GM12878 (cell line): Measurements from ENCODE around the gene SET. TPM values are rescaled to one million over a fixed set of nuclear protein-coding genes. Genes with fewer than 3 reads are reported as not detected.
A peak's percentile ranks its signal among the peaks of the same experiment; 100 is the strongest.

Source experiments
- CHD4 ChIP-seq: fragments of 200-600 bp; sonication (generic); IDR thresholded peaks from 2 replicates; pipeline ENCODE4 v1.6.1; 2016; ENCODE audit warnings: mild to moderate bottlenecking
- HCFC1 ChIP-seq: fragments of 150-350 bp; IDR thresholded peaks from 2 replicates; pipeline ENCODE4 v1.6.1; 2014; ENCODE audit warnings: low read length
- MLLT1 ChIP-seq: fragments of 450-650 bp; IDR thresholded peaks from 2 replicates; pipeline ENCODE4 v1.6.1; 2016; ENCODE audit warnings: mild to moderate bottlenecking
- MTA3 ChIP-seq: IDR thresholded peaks from 2 replicates; pipeline ENCODE4 v1.6.1; 2012; ENCODE audit warnings: low read length, inconsistent platforms, borderline replicate concordance
- POLR2AphosphoS5 ChIP-seq: IDR thresholded peaks from 2 replicates; pipeline ENCODE4 v1.6.1; 2011; ENCODE audit warnings: mild to moderate bottlenecking, low read length, inconsistent platforms
- RB1 ChIP-seq: fragments of 450-650 bp; formaldehyde crosslinking; IDR thresholded peaks from 2 replicates; pipeline ENCODE4 v1.6.1; 2017; ENCODE audit warnings: mild to moderate bottlenecking, borderline replicate concordance
- RBBP5 ChIP-seq: fragments of 200-600 bp; sonication (generic); conservative IDR thresholded peaks from 2 replicates; pipeline ENCODE4 v1.6.1; 2016
- RELA ChIP-seq: fragments of 450-650 bp; IDR thresholded peaks from 2 replicates; pipeline ENCODE4 v1.8.0; 2014; ENCODE audit warnings: borderline replicate concordance; ENCODE audit not compliant: partially characterized antibody
- TCF12 ChIP-seq: IDR thresholded peaks from 2 replicates; pipeline ENCODE4 v1.6.1; 2011; ENCODE audit warnings: low read depth, mild to moderate bottlenecking, low read length
- ZBED1 ChIP-seq: IDR thresholded peaks from 2 replicates; pipeline ENCODE4 v1.6.1; 2016; ENCODE audit warnings: borderline replicate concordance
- ZNF207 ChIP-seq: fragments of 450-650 bp; IDR thresholded peaks from 2 replicates; pipeline ENCODE4 v1.6.1; 2014; ENCODE audit warnings: antibody characterized with exemption, mild to moderate bottlenecking, borderline replicate concordance
- ZNF24 ChIP-seq: fragments of 450-650 bp; IDR thresholded peaks from 2 replicates; pipeline ENCODE4 v1.6.1; 2017; ENCODE audit warnings: antibody characterized with exemption, mild to moderate bottlenecking
- ZNF384 ChIP-seq: IDR thresholded peaks from 2 replicates; pipeline ENCODE4 v1.6.1; 2012; ENCODE audit warnings: low read depth, mild to moderate bottlenecking, low read length, improper control_type of control experiment, borderline replicate concordance
- polyA plus RNA-seq, 11 experiments: library from polyadenylated mRNA; depleted of rRNA in 4 of 11; unstranded in 6 of 11; stranded (reverse) in 5 of 11; fragments of >200 nt; fragmentation: Nextera tagmentation in 4 of 11; fragmentation: Illumina TruSeq in 1 of 11; extraction: Ambion mirVana in 4 of 11; extraction: Trizol in 1 of 11; gene quantifications; 1 replicate in 1 of 11; 2 replicates in 10 of 11; pipeline versions ENCODE4 v1.2.1 to v1.2.3, GENCODE V29; 2011 to 2016; ENCODE audit warnings: inconsistent platforms in 2 of 11, missing spikeins in 2 of 11, low read depth in 1 of 11
- total RNA-seq, 4 experiments: library from RNA; depleted of rRNA in 3 of 4; stranded (reverse); fragments of >200 nt in 3 of 4; fragmentation: Illumina TruSeq in 1 of 4; extraction: Trizol in 1 of 4; gene quantifications; 2 replicates each; pipeline versions ENCODE4 v1.2.1 to v1.2.3, GENCODE V29; 2013 to 2021
- TF ChIP-seq, protein P1 (sequence below): fragments of 450-650 bp; IDR thresholded peaks from 2 replicates; pipeline ENCODE4 v1.6.1; 2018; ENCODE audit warnings: mild to moderate bottlenecking, low read depth, moderate library complexity; ENCODE audit not compliant: partially characterized antibody
- TF ChIP-seq, protein P2 (sequence below): IDR thresholded peaks from 2 replicates; pipeline ENCODE4 v1.6.1; 2012; ENCODE audit warnings: low read depth, low read length, improper control_type of control experiment
- TF ChIP-seq, protein P3 (sequence below): fragments of 150-350 bp; IDR thresholded peaks from 2 replicates; pipeline ENCODE4 v1.6.1; 2016; ENCODE audit warnings: low read depth, low read length
- TF ChIP-seq, protein P4 (sequence below): fragments of 450-650 bp; formaldehyde crosslinking; IDR thresholded peaks from 2 replicates; pipeline ENCODE4 v1.5.0; 2022; ENCODE audit warnings: mild to moderate bottlenecking, missing genetic modification characterization

Gene SET
- total and polyA plus RNA-seq, 10 of the 15 experiments (the other 5 are each of a cell fraction or from before 2014, with no cell fraction given), result 284 to 706 (median 445) TPM

DNA sequence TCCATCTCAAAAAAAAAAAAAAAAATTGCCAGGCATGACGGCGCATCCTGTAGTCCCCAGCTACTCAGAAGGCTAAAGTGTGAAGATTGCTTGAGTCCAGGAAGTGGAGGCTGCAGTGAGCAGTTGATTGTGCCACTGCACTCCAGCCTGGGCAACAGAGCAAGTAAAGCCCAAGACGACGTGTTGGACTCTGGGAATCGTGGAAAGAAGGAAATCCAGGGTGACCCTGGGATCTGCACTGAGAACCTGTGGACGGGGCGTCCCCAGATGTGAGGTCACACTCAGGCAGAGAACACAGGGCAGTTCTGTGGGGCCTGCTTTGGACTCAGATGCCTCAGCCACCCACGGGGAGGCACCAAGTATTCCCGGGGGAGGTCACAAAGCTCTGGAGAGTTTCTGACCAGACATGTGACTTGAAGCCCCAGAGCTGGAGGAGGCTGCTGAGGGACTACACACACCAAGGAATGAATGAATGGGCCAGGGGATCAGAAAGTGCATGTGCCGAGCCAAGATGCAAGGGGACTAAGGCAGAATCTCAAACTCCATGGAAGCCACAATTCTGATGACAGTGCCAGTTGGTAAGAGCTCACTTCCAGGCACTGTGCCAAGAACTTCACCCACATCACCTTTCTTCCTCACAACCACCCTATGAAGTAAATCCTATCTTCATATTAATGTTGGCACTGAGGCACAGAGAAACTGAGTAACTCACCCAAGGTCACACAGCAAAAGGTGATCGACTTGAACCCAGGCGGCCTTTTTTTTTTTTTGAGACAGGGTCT, 45.3 kb upstream of the SET start (continued):
- TF ChIP-seq, protein P1, sequence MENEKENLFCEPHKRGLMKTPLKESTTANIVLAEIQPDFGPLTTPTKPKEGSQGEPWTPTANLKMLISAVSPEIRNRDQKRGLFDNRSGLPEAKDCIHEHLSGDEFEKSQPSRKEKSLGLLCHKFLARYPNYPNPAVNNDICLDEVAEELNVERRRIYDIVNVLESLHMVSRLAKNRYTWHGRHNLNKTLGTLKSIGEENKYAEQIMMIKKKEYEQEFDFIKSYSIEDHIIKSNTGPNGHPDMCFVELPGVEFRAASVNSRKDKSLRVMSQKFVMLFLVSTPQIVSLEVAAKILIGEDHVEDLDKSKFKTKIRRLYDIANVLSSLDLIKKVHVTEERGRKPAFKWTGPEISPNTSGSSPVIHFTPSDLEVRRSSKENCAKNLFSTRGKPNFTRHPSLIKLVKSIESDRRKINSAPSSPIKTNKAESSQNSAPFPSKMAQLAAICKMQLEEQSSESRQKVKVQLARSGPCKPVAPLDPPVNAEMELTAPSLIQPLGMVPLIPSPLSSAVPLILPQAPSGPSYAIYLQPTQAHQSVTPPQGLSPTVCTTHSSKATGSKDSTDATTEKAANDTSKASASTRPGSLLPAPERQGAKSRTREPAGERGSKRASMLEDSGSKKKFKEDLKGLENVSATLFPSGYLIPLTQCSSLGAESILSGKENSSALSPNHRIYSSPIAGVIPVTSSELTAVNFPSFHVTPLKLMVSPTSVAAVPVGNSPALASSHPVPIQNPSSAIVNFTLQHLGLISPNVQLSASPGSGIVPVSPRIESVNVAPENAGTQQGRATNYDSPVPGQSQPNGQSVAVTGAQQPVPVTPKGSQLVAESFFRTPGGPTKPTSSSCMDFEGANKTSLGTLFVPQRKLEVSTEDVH, result no peak
- TF ChIP-seq CHD4 (no peak), POLR2AphosphoS5 (peak; percentile 50; the same call in 1 of the 2 replicates), ZBED1 (0 out of 2 replicates have a peak, but pooled peaks have one; percentile 26), RBBP5 (no peak), MTA3 (no peak), RB1 (peak; percentile 94; the same call in 1 of the 2 replicates), ZNF24 (peak; percentile 96), TCF12 (peak; percentile 62; the same call in 1 of the 2 replicates), ZNF384 (peak; percentile 83), ZNF207 (0 out of 2 replicates have a peak, but pooled peaks have one; percentile 59), MLLT1 (peak; percentile 67), RELA (peak; percentile 24), HCFC1 (no peak; the same call in 1 of the 2 replicates)
- TF ChIP-seq, protein P2, sequence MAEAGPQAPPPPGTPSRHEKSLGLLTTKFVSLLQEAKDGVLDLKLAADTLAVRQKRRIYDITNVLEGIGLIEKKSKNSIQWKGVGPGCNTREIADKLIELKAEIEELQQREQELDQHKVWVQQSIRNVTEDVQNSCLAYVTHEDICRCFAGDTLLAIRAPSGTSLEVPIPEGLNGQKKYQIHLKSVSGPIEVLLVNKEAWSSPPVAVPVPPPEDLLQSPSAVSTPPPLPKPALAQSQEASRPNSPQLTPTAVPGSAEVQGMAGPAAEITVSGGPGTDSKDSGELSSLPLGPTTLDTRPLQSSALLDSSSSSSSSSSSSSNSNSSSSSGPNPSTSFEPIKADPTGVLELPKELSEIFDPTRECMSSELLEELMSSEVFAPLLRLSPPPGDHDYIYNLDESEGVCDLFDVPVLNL, result no peak
- TF ChIP-seq, protein P3, sequence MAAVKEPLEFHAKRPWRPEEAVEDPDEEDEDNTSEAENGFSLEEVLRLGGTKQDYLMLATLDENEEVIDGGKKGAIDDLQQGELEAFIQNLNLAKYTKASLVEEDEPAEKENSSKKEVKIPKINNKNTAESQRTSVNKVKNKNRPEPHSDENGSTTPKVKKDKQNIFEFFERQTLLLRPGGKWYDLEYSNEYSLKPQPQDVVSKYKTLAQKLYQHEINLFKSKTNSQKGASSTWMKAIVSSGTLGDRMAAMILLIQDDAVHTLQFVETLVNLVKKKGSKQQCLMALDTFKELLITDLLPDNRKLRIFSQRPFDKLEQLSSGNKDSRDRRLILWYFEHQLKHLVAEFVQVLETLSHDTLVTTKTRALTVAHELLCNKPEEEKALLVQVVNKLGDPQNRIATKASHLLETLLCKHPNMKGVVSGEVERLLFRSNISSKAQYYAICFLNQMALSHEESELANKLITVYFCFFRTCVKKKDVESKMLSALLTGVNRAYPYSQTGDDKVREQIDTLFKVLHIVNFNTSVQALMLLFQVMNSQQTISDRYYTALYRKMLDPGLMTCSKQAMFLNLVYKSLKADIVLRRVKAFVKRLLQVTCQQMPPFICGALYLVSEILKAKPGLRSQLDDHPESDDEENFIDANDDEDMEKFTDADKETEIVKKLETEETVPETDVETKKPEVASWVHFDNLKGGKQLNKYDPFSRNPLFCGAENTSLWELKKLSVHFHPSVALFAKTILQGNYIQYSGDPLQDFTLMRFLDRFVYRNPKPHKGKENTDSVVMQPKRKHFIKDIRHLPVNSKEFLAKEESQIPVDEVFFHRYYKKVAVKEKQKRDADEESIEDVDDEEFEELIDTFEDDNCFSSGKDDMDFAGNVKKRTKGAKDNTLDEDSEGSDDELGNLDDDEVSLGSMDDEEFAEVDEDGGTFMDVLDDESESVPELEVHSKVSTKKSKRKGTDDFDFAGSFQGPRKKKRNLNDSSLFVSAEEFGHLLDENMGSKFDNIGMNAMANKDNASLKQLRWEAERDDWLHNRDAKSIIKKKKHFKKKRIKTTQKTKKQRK, result no peak
- TF ChIP-seq, protein P4, sequence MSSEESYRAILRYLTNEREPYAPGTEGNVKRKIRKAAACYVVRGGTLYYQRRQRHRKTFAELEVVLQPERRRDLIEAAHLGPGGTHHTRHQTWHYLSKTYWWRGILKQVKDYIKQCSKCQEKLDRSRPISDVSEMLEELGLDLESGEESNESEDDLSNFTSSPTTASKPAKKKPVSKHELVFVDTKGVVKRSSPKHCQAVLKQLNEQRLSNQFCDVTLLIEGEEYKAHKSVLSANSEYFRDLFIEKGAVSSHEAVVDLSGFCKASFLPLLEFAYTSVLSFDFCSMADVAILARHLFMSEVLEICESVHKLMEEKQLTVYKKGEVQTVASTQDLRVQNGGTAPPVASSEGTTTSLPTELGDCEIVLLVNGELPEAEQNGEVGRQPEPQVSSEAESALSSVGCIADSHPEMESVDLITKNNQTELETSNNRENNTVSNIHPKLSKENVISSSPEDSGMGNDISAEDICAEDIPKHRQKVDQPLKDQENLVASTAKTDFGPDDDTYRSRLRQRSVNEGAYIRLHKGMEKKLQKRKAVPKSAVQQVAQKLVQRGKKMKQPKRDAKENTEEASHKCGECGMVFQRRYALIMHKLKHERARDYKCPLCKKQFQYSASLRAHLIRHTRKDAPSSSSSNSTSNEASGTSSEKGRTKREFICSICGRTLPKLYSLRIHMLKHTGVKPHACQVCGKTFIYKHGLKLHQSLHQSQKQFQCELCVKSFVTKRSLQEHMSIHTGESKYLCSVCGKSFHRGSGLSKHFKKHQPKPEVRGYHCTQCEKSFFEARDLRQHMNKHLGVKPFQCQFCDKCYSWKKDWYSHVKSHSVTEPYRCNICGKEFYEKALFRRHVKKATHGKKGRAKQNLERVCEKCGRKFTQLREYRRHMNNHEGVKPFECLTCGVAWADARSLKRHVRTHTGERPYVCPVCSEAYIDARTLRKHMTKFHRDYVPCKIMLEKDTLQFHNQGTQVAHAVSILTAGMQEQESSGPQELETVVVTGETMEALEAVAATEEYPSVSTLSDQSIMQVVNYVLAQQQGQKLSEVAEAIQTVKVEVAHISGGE (CRISPR knock-in tag), result no peak
